NCI-H1930 (cell line): ENCODE results near the gene B4GALT2.

ENCODE experiments used
- DNase-seq, 2 experiments: peaks; one replicate each; lab custom pipeline; 2025; lab: John Stamatoyannopoulos, UW

The B4GALT2 gene

DNA sequence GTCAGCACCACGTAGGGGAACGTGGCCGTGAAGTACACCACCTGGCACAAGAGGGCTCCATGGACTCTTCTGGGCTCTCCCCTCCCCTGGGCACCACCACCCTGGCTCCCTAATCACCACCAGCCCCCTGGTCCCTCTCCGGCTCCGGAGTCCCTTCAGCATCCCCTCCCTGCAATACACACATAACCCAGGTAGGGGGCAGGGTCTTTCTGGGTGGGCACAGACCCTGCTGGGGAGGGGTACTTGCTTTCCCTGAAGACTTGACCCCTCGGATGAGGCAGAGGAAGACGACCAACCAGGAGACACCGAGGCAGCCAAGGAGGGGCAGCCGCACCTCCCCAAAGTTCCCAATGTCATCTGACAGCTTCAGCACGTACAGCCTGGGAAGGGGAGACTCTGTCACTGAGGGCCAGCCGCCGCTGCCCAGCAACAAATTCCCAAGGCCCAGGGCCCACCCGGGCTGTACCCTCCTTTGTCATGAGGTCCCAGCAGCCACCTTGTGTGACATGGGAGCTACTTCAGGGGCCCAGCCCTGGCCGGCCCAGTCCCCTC, 23.7 kb downstream of the B4GALT2 start:
- no peak for DNase-seq

GRCh38 chr1:44008259-44008658, 29.2 kb downstream of the B4GALT2 start:
- DNase-seq: no peak

- DNase-seq: no peak
Observed at GRCh38 chr1:44010935-44011471, 32.0 kb downstream of the B4GALT2 start.

DNA sequence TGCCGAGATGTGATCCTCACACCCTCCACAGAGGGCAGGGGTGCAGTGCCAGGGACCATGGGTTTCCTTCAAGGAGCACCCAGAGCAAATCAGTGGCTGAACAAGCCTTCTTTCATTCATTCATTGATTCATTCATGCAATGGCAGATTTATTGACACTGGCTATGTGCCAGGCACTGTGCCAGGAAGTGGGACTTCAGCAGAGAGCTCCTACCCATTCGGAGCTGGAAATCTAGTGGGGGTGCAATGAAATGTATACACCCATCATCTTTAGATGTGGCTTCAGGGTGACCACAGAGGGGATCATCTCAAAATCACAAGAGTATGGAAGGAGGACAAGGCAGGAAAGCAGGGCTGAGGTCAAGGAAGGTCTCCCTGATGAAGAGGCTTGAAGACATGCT, 33.4 kb downstream of the B4GALT2 start:
- no peak for DNase-seq

- DNase-seq: no peak
Observed at GRCh38 chr1:44012941-44013609, 34.1 kb downstream of the B4GALT2 start.

GRCh38 chr1:44013949-44014348, 34.9 kb downstream of the B4GALT2 start:
- no peak for DNase-seq

DNA sequence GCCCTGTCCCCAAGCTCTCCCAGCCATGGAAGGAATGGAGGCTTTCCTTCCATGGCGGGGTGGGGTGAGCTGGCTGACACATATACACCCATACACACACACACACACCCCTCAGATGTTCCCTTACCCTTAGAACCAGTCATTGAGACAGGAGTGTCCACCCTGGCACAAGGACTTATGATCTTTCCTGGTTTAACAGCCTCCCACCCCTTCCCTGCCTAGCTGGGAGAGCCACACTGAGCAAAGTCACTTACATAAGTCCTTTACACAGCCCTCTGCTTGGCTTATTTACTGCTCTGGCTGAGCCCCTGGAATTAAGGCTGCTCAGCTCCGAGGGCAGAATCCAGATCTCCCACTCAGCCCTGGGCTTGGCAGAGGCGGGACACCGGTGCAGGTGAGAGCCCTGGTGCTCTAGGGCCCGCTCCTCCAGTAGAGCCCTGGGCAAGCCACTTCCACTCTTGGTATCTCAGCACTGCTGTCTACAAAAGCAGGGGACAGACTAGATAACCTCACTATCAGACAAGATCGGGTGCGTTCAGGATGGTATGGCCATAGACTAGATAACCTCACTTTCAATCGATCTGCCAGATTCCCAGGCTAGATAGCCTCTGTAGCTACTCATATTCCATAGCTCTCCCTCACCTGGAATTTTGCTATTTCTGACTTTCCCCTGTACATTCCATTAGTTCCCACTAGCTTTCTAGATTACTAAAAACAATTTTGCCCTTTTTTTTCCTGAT, 35.5 kb downstream of the B4GALT2 start:
- DNase-seq: no peak

DNA sequence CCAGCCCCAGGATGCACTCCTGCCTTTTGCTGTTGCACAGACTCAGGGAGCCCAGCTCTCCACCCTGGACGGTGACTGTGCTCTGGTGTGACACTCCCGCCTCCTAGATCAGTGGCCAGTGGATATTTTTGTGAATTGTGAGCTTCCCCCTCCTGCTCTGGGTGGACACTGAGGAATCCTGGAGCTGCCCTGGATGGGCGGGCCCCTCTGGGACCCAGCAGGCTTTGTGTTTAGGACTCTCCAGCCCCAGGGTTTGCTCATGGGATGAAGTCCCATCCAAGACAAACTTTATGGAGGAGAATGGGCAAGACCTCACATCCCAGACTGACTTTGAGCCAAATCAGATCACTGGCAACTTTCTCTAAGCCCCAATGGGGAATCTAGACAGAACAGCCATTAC, 36.2 kb downstream of the B4GALT2 start:
- DNase-seq: no peak

DNA sequence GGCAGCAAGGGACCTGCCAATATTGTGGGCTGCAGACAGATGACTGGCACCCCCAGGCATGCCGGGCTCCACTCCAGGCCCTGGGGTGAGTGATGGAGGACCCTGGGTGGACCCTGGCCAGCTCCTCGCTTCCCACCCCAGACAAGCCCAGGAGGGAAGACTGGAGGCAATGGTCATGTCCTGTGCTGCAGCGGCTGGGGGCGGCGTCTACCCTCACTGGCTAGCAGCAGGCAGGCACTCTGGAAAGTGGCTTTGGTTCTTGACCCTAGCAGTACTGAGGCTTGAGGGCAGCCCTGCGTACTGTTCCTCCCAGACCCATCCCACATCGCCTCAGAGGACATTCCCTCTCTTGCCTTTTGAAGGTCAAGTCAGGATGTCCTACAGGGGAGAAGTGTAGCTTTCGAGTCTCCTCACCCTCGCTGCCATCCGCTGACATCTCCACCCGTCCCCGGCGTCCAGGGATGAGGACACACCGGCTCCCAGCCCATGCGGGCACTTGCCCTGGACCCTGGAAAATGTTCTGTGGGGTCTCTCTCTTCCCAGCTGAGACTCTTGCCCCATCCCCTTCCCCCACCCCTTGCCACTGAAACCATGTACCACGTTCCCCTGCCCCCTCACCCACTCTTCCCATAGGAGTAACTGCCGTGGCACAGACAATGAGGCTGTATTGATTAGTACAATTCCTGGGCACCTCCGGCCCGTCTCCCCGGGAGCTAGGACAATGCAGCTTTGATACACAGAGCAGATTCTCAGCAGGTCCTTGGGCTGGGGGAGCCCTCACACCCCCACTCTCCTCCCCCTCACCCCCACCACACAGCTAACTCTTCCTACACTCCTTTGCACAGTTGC, 37.3 kb downstream of the B4GALT2 start:
- no peak for DNase-seq

DNA sequence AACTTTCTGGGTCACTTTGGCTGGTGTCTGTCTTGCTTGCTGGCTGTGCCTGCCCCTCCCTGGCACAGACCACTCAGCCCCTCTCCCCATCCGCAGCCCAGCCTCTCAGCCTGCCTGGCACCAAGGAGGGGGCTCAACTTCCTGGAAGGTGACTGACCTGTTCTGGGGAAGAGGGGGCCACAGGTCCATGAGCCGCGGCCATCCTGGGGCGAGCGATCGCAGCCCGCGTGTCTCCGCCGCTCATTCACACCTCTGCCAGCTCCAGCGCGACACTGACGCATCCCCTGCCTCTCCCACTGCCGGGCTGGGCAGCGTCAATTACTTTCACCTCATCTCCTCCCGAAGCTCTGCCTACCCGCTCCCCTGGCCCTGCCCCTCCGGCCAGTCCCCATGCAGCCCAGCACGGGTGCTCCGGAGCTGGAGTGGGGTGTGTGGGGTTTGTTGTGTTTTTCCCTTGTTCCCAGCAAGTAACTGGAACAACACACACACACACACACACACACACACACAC, 37.9 kb downstream of the B4GALT2 start:
- no peak for DNase-seq

- no peak for DNase-seq
Observed at GRCh38 chr1:44019466-44019948, 40.5 kb downstream of the B4GALT2 start.

- no peak for DNase-seq
Observed at GRCh38 chr1:44020464-44020863, 41.5 kb downstream of the B4GALT2 start.

GRCh38 chr1:44021156-44021555, 42.1 kb downstream of the B4GALT2 start:
- no peak for DNase-seq

GRCh38 chr1:44021581-44022321, 42.7 kb downstream of the B4GALT2 start:
- no peak for DNase-seq

DNA sequence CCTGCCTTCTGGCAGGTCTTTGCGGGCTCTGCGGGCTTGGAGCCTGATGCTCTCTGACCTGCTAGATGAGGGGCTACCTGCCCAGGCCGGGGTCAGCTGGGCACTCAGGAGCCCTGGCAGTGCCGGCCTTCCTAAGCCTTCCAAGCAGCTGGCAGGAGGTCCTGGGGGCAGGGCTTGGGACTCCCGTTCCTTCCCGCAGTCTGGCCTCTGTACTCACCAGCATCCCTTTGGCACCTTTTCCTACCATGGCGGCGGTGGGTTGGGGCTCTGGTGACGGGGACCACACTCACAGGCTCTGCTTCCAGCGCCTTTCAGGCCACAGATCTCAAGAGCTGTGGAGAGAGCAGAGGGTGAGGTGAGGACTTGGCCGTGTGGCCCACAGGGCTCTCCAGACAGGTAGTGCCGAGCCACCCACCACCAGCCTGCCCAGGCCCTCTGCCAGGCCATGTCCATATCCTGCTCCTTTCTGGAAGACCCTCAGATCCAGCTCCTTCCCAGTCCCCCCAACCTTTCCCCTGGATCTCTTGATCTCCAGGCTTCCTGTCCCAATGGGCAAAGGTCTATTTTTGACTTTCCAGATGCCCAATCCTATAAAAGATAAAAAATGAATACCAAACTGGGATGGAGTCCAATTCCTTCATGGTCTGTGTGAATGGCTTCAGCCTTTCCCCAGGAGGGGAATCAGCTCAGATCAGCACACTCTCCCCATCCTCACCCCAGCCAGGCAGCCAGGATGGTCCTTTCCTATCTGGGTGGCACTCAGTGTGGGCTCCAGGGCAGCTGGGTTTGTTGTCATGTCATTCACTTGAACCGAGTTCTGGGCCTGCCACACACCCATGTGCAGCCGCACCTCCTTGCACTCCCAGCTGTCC, 45.3 kb downstream of the B4GALT2 start:
- DNase-seq: no peak

DNA sequence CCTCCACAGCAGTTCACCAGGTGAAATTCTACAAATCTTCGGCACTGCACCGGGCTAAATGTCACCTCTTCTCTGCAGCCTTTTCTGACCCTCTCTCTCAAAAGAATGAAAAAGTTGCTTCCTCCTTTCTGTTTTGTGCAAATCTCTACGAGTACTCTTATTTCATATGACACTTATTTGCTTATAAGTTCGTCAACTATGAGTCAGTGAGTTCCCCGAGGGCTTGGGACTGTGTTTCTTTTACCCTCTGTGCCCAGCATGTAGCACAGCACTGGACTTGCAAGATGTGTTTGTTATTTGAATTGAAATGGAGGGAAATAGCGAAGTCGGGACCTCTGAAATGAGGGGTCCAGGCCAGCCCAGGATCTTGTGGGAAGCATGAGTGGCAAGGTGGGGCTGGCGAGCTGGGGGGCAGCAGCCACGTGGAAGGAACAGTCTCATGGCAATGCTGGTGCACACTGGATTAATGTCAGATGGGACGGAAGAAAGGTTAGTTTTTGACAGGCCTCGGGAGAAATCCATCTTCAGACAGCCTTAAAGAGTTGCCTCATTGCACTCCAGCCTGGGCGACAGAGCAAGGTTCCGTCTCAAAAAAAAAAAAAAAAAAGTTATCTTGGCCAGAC, 46.0 kb downstream of the B4GALT2 start:
- no peak for DNase-seq

GRCh38 chr1:44025816-44026215, 46.8 kb downstream of the B4GALT2 start:
- no peak for DNase-seq

- no peak for DNase-seq
Observed at GRCh38 chr1:44027320-44027719, 48.3 kb downstream of the B4GALT2 start.

- peak; percentile 28 to 44 for DNase-seq
Observed at GRCh38 chr1:44029260-44029910, 50.4 kb downstream of the B4GALT2 start.
